Progenitor cell of endocrine pancreas (in vitro differentiated cells): Measurements from ENCODE around the gene PTPN4. TPM values are rescaled to one million over a fixed set of nuclear protein-coding genes. Genes with fewer than 3 reads are reported as not detected.

ENCODE experiments used
- DNase-seq: peaks from one replicate; pipeline ENCODE4 v3.0.0; 2021; ENCODE audit warnings: low spot score; ENCODE audit not compliant: unreplicated experiment
- H3K27ac Mint-ChIP-seq: 2 replicates; pipeline ENCODE4 v1.8.0; 2021; ENCODE audit warnings: mild to moderate bottlenecking, moderate library complexity, mixed read lengths
- H3K27me3 Mint-ChIP-seq: 2 replicates; pipeline ENCODE4 v1.8.0; 2021; ENCODE audit warnings: mixed read lengths
- H3K36me3 Mint-ChIP-seq: 2 replicates; pipeline ENCODE4 v1.8.0; 2022; ENCODE audit warnings: mixed read lengths; ENCODE audit not compliant: insufficient read depth
- H3K4me1 Mint-ChIP-seq: 2 replicates; pipeline ENCODE4 v1.8.0; 2021; ENCODE audit warnings: low read depth, mixed read lengths
- H3K4me3 Mint-ChIP-seq: 2 replicates; pipeline ENCODE4 v1.8.0; 2021; ENCODE audit warnings: low read depth, mild to moderate bottlenecking, moderate library complexity, mixed read lengths
- H3K9me3 Mint-ChIP-seq: 2 replicates; pipeline ENCODE4 v1.8.0; 2021; ENCODE audit warnings: low read depth, mixed read lengths
- CTCF ChIP-seq: fragments of 200-600 bp; sonication (generic); IDR thresholded peaks from one replicate; pipeline ENCODE4 v1.5.0; 2021; ENCODE audit warnings: antibody characterized with exemption, mild to moderate bottlenecking; ENCODE audit not compliant: unreplicated experiment
- long read RNA-seq: library from polyadenylated mRNA; unstranded; transcript quantifications from one replicate; pipeline ENCODE4 v2.0.0, GENCODE V29; 2020
- total RNA-seq: library from RNA; stranded (reverse); gene quantifications from 2 replicates; pipeline ENCODE4 v1.2.1, GENCODE V29; 2021

PTPN4 gene
- total RNA-seq = 54.2 and 59.1 TPM in 2 replicates
- long read RNA-seq, full-length matches to known transcripts = 2 of 21 reads
- long read RNA-seq, partial matches to known transcripts = 7 of 21 reads
- long read RNA-seq, other reads (novel, unspliced or antisense) = 12 of 21 reads

GRCh38 chr2:119759451-119760236, at the start of gene PTPN4:
PTPN4 (plus strand) TSS chr2:119759922; CDS start chr2:119809854, 49,932 bp downstream.
- Mint-ChIP-seq H3K4me1 (peaks cover 30% of the 10 kb centered on the region), H3K27me3 (no peaks in the 10 kb centered on the region), H3K4me3 (peak within 1 kb of the TSS; percentile 88), H3K36me3 (no peaks in the 10 kb centered on the region), H3K9me3 (no peaks in the 10 kb centered on the region), H3K27ac (peak within 1 kb of the TSS; percentile 99)
- DNase-seq = peak; percentile 93
- TF ChIP-seq CTCF = no peak

- Mint-ChIP-seq H3K27me3 (no peaks in the 10 kb centered on the region), H3K9me3 (no peaks in the 10 kb centered on the region), H3K36me3 (no peaks in the 10 kb centered on the region), H3K4me1 (no peaks in the 10 kb centered on the region), H3K27ac (no peak overlapping the region), H3K4me3 (no peak overlapping the region)
- TF ChIP-seq CTCF = no peak
- DNase-seq = no peak
Observed at GRCh38 chr2:119710281-119710680, 49.4 kb upstream of the PTPN4 start.

GRCh38 chr2:119711352-119711751, 48.4 kb upstream of the PTPN4 start:
- Mint-ChIP-seq H3K27me3 (peaks cover 2% of the 10 kb centered on the region), H3K4me1 (no peaks in the 10 kb centered on the region), H3K36me3 (no peaks in the 10 kb centered on the region), H3K4me3 (no peak overlapping the region), H3K27ac (no peak overlapping the region), H3K9me3 (no peaks in the 10 kb centered on the region)
- no peak for TF ChIP-seq CTCF
- no peak for DNase-seq

GRCh38 chr2:119712571-119712970, 47.2 kb upstream of the PTPN4 start:
- H3K27me3 Mint-ChIP-seq = peaks cover 3% of the 10 kb centered on the region

More at GRCh38 chr2:119712571-119712970, 47.2 kb upstream of the PTPN4 start:
- DNase-seq = no peak
- Mint-ChIP-seq H3K36me3 (no peaks in the 10 kb centered on the region), H3K27ac (no peak overlapping the region), H3K9me3 (no peaks in the 10 kb centered on the region), H3K4me3 (no peak overlapping the region), H3K4me1 (no peaks in the 10 kb centered on the region)
- TF ChIP-seq CTCF = no peak
